Measurements from ENCODE around the gene FIGNL1.

The FIGNL1 gene

DNA sequence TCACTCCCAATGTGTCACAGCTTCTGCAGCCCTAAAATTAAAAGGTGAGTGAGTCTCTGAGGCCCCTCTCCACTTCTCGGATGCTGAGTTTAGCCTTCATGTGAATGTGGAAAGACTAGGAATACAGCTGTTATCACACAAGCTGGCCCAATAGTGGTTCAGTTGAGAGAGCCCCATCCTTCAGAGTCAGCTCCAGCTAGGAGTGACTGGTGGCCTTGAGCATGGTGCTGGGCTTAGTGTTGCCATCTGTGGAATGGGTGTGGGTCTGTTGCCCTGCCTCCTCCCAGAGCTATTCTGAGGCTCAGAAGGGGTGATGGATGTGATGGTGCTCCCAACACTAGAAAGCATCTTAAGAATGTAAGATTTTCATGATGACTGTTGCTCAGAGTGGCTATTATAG lies 55.8 kb downstream of the FIGNL1 start:
- Histone ChIP-seq H3K4me2 (ENCODE audit: low read depth, low read length, poor library complexity, severe bottlenecking) (no peak overlapping the region), H3K36me3 (ENCODE audit: insufficient read depth, low read length) (peaks cover 80% of the 10 kb centered on the region), H3K79me2 (ENCODE audit: insufficient read depth, low read length) (no peaks in the 10 kb centered on the region), H2AFZ (ENCODE audit: low read length) (no peak overlapping the region), H3K9me3 (ENCODE audit: insufficient read depth, low read depth, low read length) (no peaks in the 10 kb centered on the region), H3K9me2 (replicated peaks; ENCODE audit: low read depth, low read length) (no peaks in the 10 kb centered on the region), H3K4me3 (ENCODE audit: low read length, poor library complexity, severe bottlenecking) (no peak overlapping the region), H3F3A (ENCODE audit: low read depth) (no peaks in the 10 kb centered on the region), H4K20me1 (ENCODE audit: insufficient read depth, low read length, poor library complexity, severe bottlenecking) (peaks cover 12% of the 10 kb centered on the region), H3K9ac (ENCODE audit: low read depth, low read length, poor library complexity, severe bottlenecking) (no peak overlapping the region), H3K4me1 (ENCODE audit: insufficient read depth, low read length, poor library complexity, severe bottlenecking) (peaks cover 15% of the 10 kb centered on the region), H3K27me3 (ENCODE audit: insufficient read depth, low read length, poor library complexity, severe bottlenecking) (no peaks in the 10 kb centered on the region)
- no peak for TF ChIP-seq CTCF (conservative IDR thresholded peaks at IDR 0.05; ENCODE audit: low read length)
- TF ChIP-seq EZH2phosphoT487 (IDR thresholded peaks at IDR 0.05; ENCODE audit: borderline replicate concordance): no peak

Data from Loucy (cell line).